ENCODE data around the gene SMAD3.
"Not testable (repeated sequence)": the region's sequence is repeated elsewhere in the genome, so short reads cannot be mapped to it uniquely, and the experiment has no call there.

The SMAD3 gene

GRCh38 chr15:67065531-67066005 is at the start of gene SMAD3:
SMAD3 (plus strand) TSS chr15:67065602; CDS start chr15:67066155, 553 bp downstream.
- peak; percentile 31 to 68 (median 62) for DNase-seq

GRCh38 chr15:67017311-67017710 is 48.1 kb upstream of the SMAD3 start:
- DNase-seq: no peak

GRCh38 chr15:67018026-67018425 is 47.4 kb upstream of the SMAD3 start:
- DNase-seq: no peak

GRCh38 chr15:67018441-67018840 is 47.0 kb upstream of the SMAD3 start:
- no peak for DNase-seq

- DNase-seq: no peak
Observed at GRCh38 chr15:67019069-67019468, 46.3 kb upstream of the SMAD3 start.

GRCh38 chr15:67019884-67020520 is 45.4 kb upstream of the SMAD3 start:
- no peak for DNase-seq

GRCh38 chr15:67020668-67021067 is 44.7 kb upstream of the SMAD3 start:
- not testable (repeated sequence) for DNase-seq

- no peak for DNase-seq
Observed at GRCh38 chr15:67021455-67021854, 43.9 kb upstream of the SMAD3 start.

- DNase-seq: no peak
Observed at GRCh38 chr15:67022587-67023105, 42.8 kb upstream of the SMAD3 start.

GRCh38 chr15:67023517-67024313 is 41.7 kb upstream of the SMAD3 start:
- no peak for DNase-seq

- DNase-seq: no peak
Observed at GRCh38 chr15:67024314-67024997, 40.9 kb upstream of the SMAD3 start.

GRCh38 chr15:67024998-67025368 is 40.4 kb upstream of the SMAD3 start:
- DNase-seq: no peak

GRCh38 chr15:67025719-67026609 is 39.4 kb upstream of the SMAD3 start:
- no peak for DNase-seq

- DNase-seq: no peak
Observed at GRCh38 chr15:67026610-67026967, 38.8 kb upstream of the SMAD3 start.

- DNase-seq: not testable (repeated sequence)
Observed at GRCh38 chr15:67028440-67028839, 37.0 kb upstream of the SMAD3 start.

GRCh38 chr15:67030036-67030762 is 35.2 kb upstream of the SMAD3 start:
- no peak for DNase-seq

GRCh38 chr15:67031331-67031730 is 34.1 kb upstream of the SMAD3 start:
- no peak for DNase-seq

- DNase-seq: no peak
Observed at GRCh38 chr15:67032608-67033007, 32.8 kb upstream of the SMAD3 start.

GRCh38 chr15:67033012-67033411 is 32.4 kb upstream of the SMAD3 start:
- DNase-seq: peak in 4 of 6 experiments; percentile 14 to 23 (median 19)

GRCh38 chr15:67033571-67034044 is 31.8 kb upstream of the SMAD3 start:
- DNase-seq: peak in 2 of 6 experiments; percentile 15 to 16

GRCh38 chr15:67035886-67036285 is 29.5 kb upstream of the SMAD3 start:
- DNase-seq: no peak

Measured in stimulated activated naive CD4-positive, alpha-beta T cell (primary cell).